ENCODE measurements around the gene SSX1. TPM values are rescaled to one million over a fixed set of nuclear protein-coding genes. Genes with fewer than 3 reads are reported as not detected.
"Not testable (repeated sequence)": the region's sequence is repeated elsewhere in the genome, so short reads cannot be mapped to it uniquely, and the experiment has no call there.

SSX1 gene
- total RNA-seq (not detected), polyA plus RNA-seq (not detected)

- H3K27me3 ChIP-seq; intact Hi-C loops (cut with DNase I); H3K36me3 ChIP-seq; H3K4me3 ChIP-seq; H3K9me3 ChIP-seq; DNase-seq; H3K27ac ChIP-seq; H3K4me1 ChIP-seq: not testable (repeated sequence)
- 94 to 95% methylated on average over 20 of the region's 20 CpGs for WGBS, 2 donors
Observed at GRCh38 chrX:48255062-48255796, at the start of gene SSX1. Gene SSX1, plus strand, starts transcription at chrX:48255392. Its CDS starts 1,850 bp downstream, at chrX:48257242.

GRCh38 chrX:48214341-48214740 is 40.9 kb upstream of the SSX1 start:
- DNase-seq; intact Hi-C loops (cut with DNase I): not testable (repeated sequence)
- 16 to 69% methylated on average over 4 of the region's 4 CpGs for WGBS, 2 donors

GRCh38 chrX:48224196-48224595 is 31.0 kb upstream of the SSX1 start:
- H3K36me3 ChIP-seq; DNase-seq; H3K4me3 ChIP-seq; H3K27me3 ChIP-seq; H3K4me1 ChIP-seq; H3K9me3 ChIP-seq; H3K27ac ChIP-seq; intact Hi-C loops (cut with DNase I): not testable (repeated sequence)
- WGBS, 2 donors, result 91 to 94% methylated on average over 4 of the region's 4 CpGs

More at GRCh38 chrX:48214341-48214740, 40.9 kb upstream of the SSX1 start:
- not testable (repeated sequence) for H3K4me1 ChIP-seq, H3K9me3 ChIP-seq, H3K27me3 ChIP-seq, H3K27ac ChIP-seq, H3K36me3 ChIP-seq, H3K4me3 ChIP-seq

DNA sequence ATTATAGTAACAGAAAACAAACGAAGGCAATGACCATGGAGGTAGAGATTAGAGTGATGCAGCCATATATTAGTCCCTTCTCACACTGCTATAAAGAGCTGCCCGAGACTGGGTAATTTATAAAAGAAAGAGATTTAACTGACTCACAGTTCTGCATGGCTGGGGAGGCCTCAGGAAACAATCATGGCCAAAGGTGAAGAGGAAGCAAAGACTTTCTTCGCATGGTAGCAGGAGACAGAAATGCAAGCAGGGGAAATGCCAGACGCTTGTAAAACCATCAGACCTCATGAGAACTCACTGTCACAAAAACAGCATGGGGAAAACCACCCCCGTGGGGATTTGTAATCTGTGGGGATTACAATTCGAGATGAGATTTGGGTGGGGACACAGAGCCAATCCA is 2.2 kb upstream of the SSX1 start:
- H3K4me3 ChIP-seq; DNase-seq; intact Hi-C loops (cut with DNase I); H3K27ac ChIP-seq; H3K36me3 ChIP-seq; H3K9me3 ChIP-seq; H3K4me1 ChIP-seq; H3K27me3 ChIP-seq: not testable (repeated sequence)
- WGBS, 2 donors, result 19 to 28% methylated on average over 5 to 6 of the region's 6 CpGs

DNA sequence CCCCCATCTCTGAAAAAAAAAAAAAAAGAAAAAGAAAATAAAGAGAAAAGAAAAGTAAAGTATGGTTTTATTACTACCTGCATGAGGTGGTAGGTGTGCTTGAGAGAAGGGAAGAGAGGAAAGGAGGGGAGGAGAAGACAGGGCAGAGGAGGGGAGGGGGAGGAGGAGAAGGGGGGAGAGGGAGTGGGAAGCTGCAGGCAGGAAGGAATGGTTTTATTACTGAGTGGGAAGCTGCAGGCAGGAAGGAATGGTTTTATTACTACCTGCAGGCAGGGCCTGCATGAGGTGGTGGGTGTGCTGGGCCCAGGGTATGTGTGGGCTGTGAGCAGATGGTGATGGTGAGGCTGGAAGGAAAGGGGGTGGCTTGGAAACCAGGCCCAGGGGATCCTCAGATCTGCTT is 19.2 kb downstream of the SSX1 start:
- H3K9me3 ChIP-seq; H3K27ac ChIP-seq; intact Hi-C loops (cut with DNase I); H3K27me3 ChIP-seq; H3K4me3 ChIP-seq; DNase-seq; H3K36me3 ChIP-seq; H3K4me1 ChIP-seq: not testable (repeated sequence)

- no peak overlapping the region for H3K4me3 ChIP-seq
- peak; percentile 71 for DNase-seq
- H3K27ac ChIP-seq, result no peak overlapping the region
- no peaks in the 10 kb centered on the region for H3K9me3 ChIP-seq
- intact Hi-C loops (cut with DNase I), result no loop called here
- no peaks in the 10 kb centered on the region for H3K27me3 ChIP-seq
- H3K4me1 ChIP-seq, result no peaks in the 10 kb centered on the region
- WGBS, 2 donors, result 83 to 84% methylated on average over 9 of the region's 9 CpGs
- no peak for TF ChIP-seq POLR2AphosphoS5 (IDR thresholded peaks at IDR 0.05)
- no peaks in the 10 kb centered on the region for H3K36me3 ChIP-seq
Observed at GRCh38 chrX:48278958-48279357, 23.8 kb downstream of the SSX1 start.

DNA sequence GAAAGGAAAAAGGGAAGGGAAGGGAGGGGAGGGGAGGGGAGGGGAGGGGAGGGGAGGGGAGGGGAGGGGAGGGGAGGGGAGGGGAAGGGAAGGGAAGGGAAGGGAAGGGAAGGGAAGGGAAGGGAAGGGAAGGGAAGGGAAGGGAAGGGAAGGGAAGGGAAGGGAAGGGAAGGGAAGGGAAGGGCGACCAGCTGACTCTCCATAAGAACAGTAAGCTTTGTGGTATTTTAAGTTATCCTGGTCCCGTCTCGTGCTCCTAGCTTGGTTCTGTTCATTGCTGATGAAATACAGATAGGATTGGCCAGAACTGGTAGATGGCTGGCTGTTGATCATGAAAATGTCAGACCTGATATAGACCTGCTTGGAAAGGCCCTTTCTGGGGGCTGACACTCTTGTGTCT is 25.5 kb downstream of the SSX1 start:
- intact Hi-C loops (cut with DNase I); H3K4me3 ChIP-seq; H3K27ac ChIP-seq; DNase-seq; H3K9me3 ChIP-seq; H3K27me3 ChIP-seq; H3K4me1 ChIP-seq; H3K36me3 ChIP-seq: not testable (repeated sequence)
- 75 to 87% methylated on average over 3 of the region's 3 CpGs for whole genome bisulfite sequencing, 2 donors

- intact Hi-C loops (cut with DNase I), result no loop called here
Observed at GRCh38 chrX:48306175-48306574, 51.0 kb downstream of the SSX1 start.

GRCh38 chrX:48313996-48314395 is 58.8 kb downstream of the SSX1 start:
- H3K27ac ChIP-seq; DNase-seq; H3K4me3 ChIP-seq; H3K27me3 ChIP-seq; intact Hi-C loops (cut with DNase I); H3K36me3 ChIP-seq; H3K4me1 ChIP-seq; H3K9me3 ChIP-seq: not testable (repeated sequence)
- WGBS, 2 donors, result 47 to 56% methylated on average over 2 of the region's 2 CpGs

More at GRCh38 chrX:48306175-48306574, 51.0 kb downstream of the SSX1 start:
- H3K9me3 ChIP-seq, result no peaks in the 10 kb centered on the region
- H3K36me3 ChIP-seq, result no peaks in the 10 kb centered on the region
- H3K27ac ChIP-seq, result no peak overlapping the region
- no peaks in the 10 kb centered on the region for H3K27me3 ChIP-seq
- no peak for TF ChIP-seq POLR2A (IDR thresholded peaks at IDR 0.05)
- no peak for TF ChIP-seq POLR2AphosphoS5 (IDR thresholded peaks at IDR 0.05)
- no peak for TF ChIP-seq EP300 (IDR thresholded peaks at IDR 0.05)
- TF ChIP-seq, protein P1, sequence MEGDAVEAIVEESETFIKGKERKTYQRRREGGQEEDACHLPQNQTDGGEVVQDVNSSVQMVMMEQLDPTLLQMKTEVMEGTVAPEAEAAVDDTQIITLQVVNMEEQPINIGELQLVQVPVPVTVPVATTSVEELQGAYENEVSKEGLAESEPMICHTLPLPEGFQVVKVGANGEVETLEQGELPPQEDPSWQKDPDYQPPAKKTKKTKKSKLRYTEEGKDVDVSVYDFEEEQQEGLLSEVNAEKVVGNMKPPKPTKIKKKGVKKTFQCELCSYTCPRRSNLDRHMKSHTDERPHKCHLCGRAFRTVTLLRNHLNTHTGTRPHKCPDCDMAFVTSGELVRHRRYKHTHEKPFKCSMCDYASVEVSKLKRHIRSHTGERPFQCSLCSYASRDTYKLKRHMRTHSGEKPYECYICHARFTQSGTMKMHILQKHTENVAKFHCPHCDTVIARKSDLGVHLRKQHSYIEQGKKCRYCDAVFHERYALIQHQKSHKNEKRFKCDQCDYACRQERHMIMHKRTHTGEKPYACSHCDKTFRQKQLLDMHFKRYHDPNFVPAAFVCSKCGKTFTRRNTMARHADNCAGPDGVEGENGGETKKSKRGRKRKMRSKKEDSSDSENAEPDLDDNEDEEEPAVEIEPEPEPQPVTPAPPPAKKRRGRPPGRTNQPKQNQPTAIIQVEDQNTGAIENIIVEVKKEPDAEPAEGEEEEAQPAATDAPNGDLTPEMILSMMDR (IDR thresholded peaks at IDR 0.05), result no peak
- no peak for DNase-seq
- H3K4me3 ChIP-seq, result no peak overlapping the region
- 91 to 92% methylated on average over 11 of the region's 11 CpGs for WGBS, 2 donors
- no peaks in the 10 kb centered on the region for H3K4me1 ChIP-seq

Data from sigmoid colon (tissue), 7 donors.